SK-N-SH treated with all-trans-retinoic acid at 6 μM for 48 hours (cell line): ENCODE measurements around the gene DLK1.

ENCODE experiments used
- ATAC-seq: fragments of 200-7000 bp; cut with Tn5 transposase; 3 replicates; pipeline ENCODE4 v1.9.1; 2020; ENCODE audit warnings: mild to moderate bottlenecking, moderate library complexity
- ARNTL ChIP-seq: fragments of 450-650 bp; formaldehyde crosslinking; IDR thresholded peaks from 2 replicates; pipeline ENCODE4 v1.5.0; 2020; ENCODE audit warnings: low read depth, mild to moderate bottlenecking, moderate library complexity, borderline replicate concordance
- CSDC2 ChIP-seq: fragments of 250-450 bp; sonication (Bioruptor Pico); IDR thresholded peaks from 2 replicates; pipeline ENCODE4 v1.5.0; 2020; ENCODE audit warnings: mild to moderate bottlenecking, moderate library complexity
- CSRNP3 ChIP-seq: fragments of 250-450 bp; sonication (Bioruptor Pico); IDR thresholded peaks from 2 replicates; pipeline ENCODE4 v1.5.1; 2021; ENCODE audit warnings: mild to moderate bottlenecking, moderate library complexity
- GLIS3 ChIP-seq: fragments of 250-450 bp; sonication (Bioruptor Pico); IDR thresholded peaks from 2 replicates; pipeline ENCODE4 v1.5.0; 2020; ENCODE audit warnings: mild to moderate bottlenecking, moderate library complexity
- OSR1 ChIP-seq: fragments of 250-450 bp; sonication (Bioruptor Pico); IDR thresholded peaks from 2 replicates; pipeline ENCODE4 v1.8.0; 2022; ENCODE audit warnings: moderate library complexity, mild to moderate bottlenecking, inconsistent platforms
- PATZ1 ChIP-seq: fragments of 250-450 bp; sonication (Bioruptor Pico); IDR thresholded peaks from 2 replicates; pipeline ENCODE4 v1.8.0; 2020; ENCODE audit warnings: mild to moderate bottlenecking, moderate library complexity, borderline replicate concordance
- POU6F1 ChIP-seq: fragments of 250-450 bp; sonication (Bioruptor Pico); IDR thresholded peaks from 2 replicates; pipeline ENCODE4 v1.8.0; 2021; ENCODE audit warnings: low read depth, mild to moderate bottlenecking, moderate library complexity, borderline replicate concordance
- PPARA ChIP-seq: fragments of 250-450 bp; sonication (Bioruptor Pico); IDR thresholded peaks from 2 replicates; pipeline ENCODE4 v1.5.0; 2020; ENCODE audit warnings: mild to moderate bottlenecking, borderline replicate concordance
- RARB ChIP-seq: fragments of 250-450 bp; sonication (Bioruptor Pico); IDR thresholded peaks from 2 replicates; pipeline ENCODE4 v1.8.0; 2021; ENCODE audit warnings: mild to moderate bottlenecking, moderate library complexity
- SNAI2 ChIP-seq: fragments of 250-450 bp; sonication (Bioruptor Pico); IDR thresholded peaks from 2 replicates; pipeline ENCODE4 v1.5.0; 2020; ENCODE audit warnings: mild to moderate bottlenecking, moderate library complexity
- TCF4 ChIP-seq: fragments of 250-450 bp; sonication (Bioruptor Pico); IDR thresholded peaks from 2 replicates; pipeline ENCODE4 v1.8.0; 2021; ENCODE audit warnings: mild to moderate bottlenecking, moderate library complexity, borderline replicate concordance
- TSHZ2 ChIP-seq: fragments of 250-450 bp; sonication (Bioruptor Pico); IDR thresholded peaks from 2 replicates; pipeline ENCODE4 v1.5.0; 2020; ENCODE audit warnings: mild to moderate bottlenecking, moderate library complexity
- ZFP30 ChIP-seq: fragments of 450-650 bp; formaldehyde crosslinking; IDR thresholded peaks from 2 replicates; pipeline ENCODE4 v1.5.0; 2022; ENCODE audit warnings: mild to moderate bottlenecking, moderate library complexity
- ZNF70 ChIP-seq: fragments of 450-650 bp; formaldehyde crosslinking; IDR thresholded peaks from 2 replicates; pipeline ENCODE4 v1.5.0; 2020; ENCODE audit warnings: mild to moderate bottlenecking, moderate library complexity
- ZNF8 ChIP-seq: fragments of 450-650 bp; formaldehyde crosslinking; IDR thresholded peaks from 2 replicates; pipeline ENCODE4 v1.5.0; 2020; ENCODE audit warnings: mild to moderate bottlenecking, moderate library complexity

DLK1 gene

GRCh38 chr14:100781952-100782351 is 55.3 kb downstream of the DLK1 start:
- no peak for ATAC-seq
- TF ChIP-seq PPARA (CRISPR knock-in tag) = no peak
- no peak for TF ChIP-seq TSHZ2 (CRISPR knock-in tag)
- no peak for TF ChIP-seq ZNF70
- no peak for TF ChIP-seq RARB (CRISPR knock-in tag)
- TF ChIP-seq GLIS3 (CRISPR knock-in tag) = no peak
- TF ChIP-seq ARNTL = no peak
- TF ChIP-seq ZNF8 = no peak
- no peak for TF ChIP-seq POU6F1 (CRISPR knock-in tag)
- no peak for TF ChIP-seq CSRNP3
- TF ChIP-seq CSDC2 (CRISPR knock-in tag) = no peak
- TF ChIP-seq SNAI2 (CRISPR knock-in tag) = no peak

- peak; percentile 64; the same call in 2 of the 3 replicates for ATAC-seq
- no peak for TF ChIP-seq CSDC2 (CRISPR knock-in tag)
- peak; percentile 68; the same call in 1 of the 2 replicates for TF ChIP-seq TCF4 (CRISPR knock-in tag)
- no peak for TF ChIP-seq TSHZ2 (CRISPR knock-in tag)
- TF ChIP-seq OSR1 (CRISPR knock-in tag) = no peak
- no peak for TF ChIP-seq ZFP30 (CRISPR knock-in tag)
Measured at GRCh38 chr14:100782516-100783320, 56.0 kb downstream of the DLK1 start.

- 0 out of 2 replicates have a peak, but pooled peaks have one; percentile 5 for TF ChIP-seq ZNF70
- no peak for TF ChIP-seq PATZ1 (CRISPR knock-in tag)
- TF ChIP-seq POU6F1 (CRISPR knock-in tag) = no peak
- no peak; the same call in 2 of the 3 replicates for ATAC-seq
Measured at GRCh38 chr14:100783630-100784370, 57.1 kb downstream of the DLK1 start.
